GM23338 (cell line): ENCODE results near the gene LRIT1. TPM values are rescaled to one million over a fixed set of nuclear protein-coding genes. Genes with fewer than 3 reads are reported as not detected.

Source experiments
- ATAC-seq: fragments of 200-7000 bp; cut with Tn5 transposase; 3 replicates; pipeline ENCODE4 v1.9.1; 2020
- DNase-seq: peaks from one replicate; pipeline ENCODE4 v3.0.0-alpha.2; 2015; ENCODE audit warnings: low spot score
- H2AFZ ChIP-seq: fragments of 200-600 bp; sonication (generic); 2 replicates; pipeline ENCODE4 v1.8.0; 2016; ENCODE audit warnings: antibody characterized with exemption, mild to moderate bottlenecking, moderate library complexity
- H3F3A ChIP-seq: fragments of 200-600 bp; sonication (generic); replicated peaks from 2 replicates; pipeline ENCODE4 v1.8.0; 2017; ENCODE audit warnings: antibody characterized with exemption, mixed run types, low read depth
- H3K27ac ChIP-seq: fragments of 200-600 bp; sonication (generic); 2 replicates; pipeline ENCODE4 v1.6.1; 2016; ENCODE audit warnings: low read depth
- H3K27me3 ChIP-seq: fragments of 200-600 bp; sonication (generic); 2 replicates; pipeline ENCODE4 v1.8.0; 2016; ENCODE audit warnings: mild to moderate bottlenecking, mixed run types, moderate library complexity; ENCODE audit not compliant: insufficient read depth
- H3K36me3 ChIP-seq: fragments of 200-600 bp; sonication (generic); 2 replicates; pipeline ENCODE4 v1.8.0; 2016; ENCODE audit warnings: mild to moderate bottlenecking; ENCODE audit not compliant: insufficient read depth
- H3K4me1 ChIP-seq: fragments of 200-600 bp; sonication (generic); 2 replicates; pipeline ENCODE4 v1.8.0; 2016; ENCODE audit warnings: mild to moderate bottlenecking, moderate library complexity; ENCODE audit not compliant: insufficient read depth
- H3K4me2 ChIP-seq: fragments of 200-600 bp; sonication (generic); 2 replicates; pipeline ENCODE4 v1.7.1; 2017; ENCODE audit warnings: mixed run types
- H3K4me3 ChIP-seq: fragments of 200-600 bp; sonication (generic); 2 replicates; pipeline ENCODE4 v1.6.1; 2016; ENCODE audit warnings: mixed run types
- H3K79me2 ChIP-seq: fragments of 200-600 bp; sonication (generic); replicated peaks from 2 replicates; pipeline ENCODE4 v1.8.0; 2017; ENCODE audit warnings: mild to moderate bottlenecking; ENCODE audit not compliant: insufficient read depth
- H3K9me2 ChIP-seq: fragments of 200-600 bp; sonication (generic); 2 replicates; pipeline ENCODE4 v1.8.0; 2017; ENCODE audit not compliant: insufficient read depth
- H4K20me1 ChIP-seq: fragments of 200-600 bp; sonication (generic); replicated peaks from 2 replicates; pipeline ENCODE4 v1.8.0; 2017; ENCODE audit warnings: mild to moderate bottlenecking; ENCODE audit not compliant: insufficient read depth
- H3K27ac Mint-ChIP-seq: 2 replicates; pipeline ENCODE4 v1.8.0; 2020; ENCODE audit warnings: inconsistent platforms, mild to moderate bottlenecking, moderate library complexity, mixed read lengths
- H3K27me3 Mint-ChIP-seq: 3 replicates; pipeline ENCODE4 v1.8.0; 2022; ENCODE audit warnings: low read depth, mild to moderate bottlenecking, moderate library complexity, mixed read lengths, inconsistent platforms; ENCODE audit not compliant: insufficient read depth, poor library complexity
- H3K36me3 Mint-ChIP-seq: 3 replicates; pipeline ENCODE4 v1.8.0; 2021; ENCODE audit warnings: low read depth, mild to moderate bottlenecking, inconsistent platforms, moderate library complexity, mixed read lengths
- H3K4me1 Mint-ChIP-seq: 3 replicates; pipeline ENCODE4 v1.8.0; 2020; ENCODE audit warnings: mild to moderate bottlenecking, inconsistent platforms, mixed read lengths
- H3K4me3 Mint-ChIP-seq: 3 replicates; pipeline ENCODE4 v1.8.0; 2021; ENCODE audit warnings: moderate library complexity, mild to moderate bottlenecking, inconsistent platforms, mixed read lengths
- H3K9me3 Mint-ChIP-seq: 3 replicates; pipeline ENCODE4 v1.8.0; 2020; ENCODE audit warnings: moderate library complexity, mild to moderate bottlenecking, inconsistent platforms, mixed read lengths
- CREB1 ChIP-seq: fragments of 250-450 bp; sonication (Bioruptor Pico); IDR thresholded peaks from 2 replicates; pipeline ENCODE4 v1.5.0; 2020; ENCODE audit warnings: low read depth, mild to moderate bottlenecking, moderate library complexity
- EZH2 ChIP-seq: fragments of 200-600 bp; sonication (generic); IDR thresholded peaks from one replicate; pipeline ENCODE4 v1.8.0; 2017; ENCODE audit warnings: antibody characterized with exemption, mild to moderate bottlenecking, low read depth; ENCODE audit not compliant: unreplicated experiment
- EZH2phosphoT487 ChIP-seq: fragments of 200-600 bp; sonication (generic); IDR thresholded peaks from one replicate; pipeline ENCODE4 v1.8.1; 2018; ENCODE audit warnings: antibody characterized with exemption; ENCODE audit not compliant: unreplicated experiment
- JUNB ChIP-seq: IDR thresholded peaks from one replicate; pipeline ENCODE4 v1.6.1; 2016; ENCODE audit warnings: antibody characterized with exemption; ENCODE audit not compliant: unreplicated experiment
- NANOG ChIP-seq: IDR thresholded peaks from 2 replicates; pipeline ENCODE4 v1.6.1; 2016; ENCODE audit warnings: antibody characterized with exemption, borderline replicate concordance
- POLR2AphosphoS5 ChIP-seq: IDR thresholded peaks from 2 replicates; pipeline ENCODE4 v1.6.1; 2016; ENCODE audit warnings: antibody characterized with exemption, low read depth
- REST ChIP-seq: IDR thresholded peaks from one replicate; pipeline ENCODE4 v1.6.1; 2018; ENCODE audit warnings: antibody characterized with exemption; ENCODE audit not compliant: unreplicated experiment
- STAT1 ChIP-seq: IDR thresholded peaks from one replicate; pipeline ENCODE4 v1.6.1; 2016; ENCODE audit warnings: antibody characterized with exemption; ENCODE audit not compliant: unreplicated experiment
- ZNF114 ChIP-seq: fragments of 250-450 bp; sonication (Bioruptor Pico); IDR thresholded peaks from 2 replicates; pipeline ENCODE4 v1.5.0; 2020; ENCODE audit warnings: mild to moderate bottlenecking, moderate library complexity
- ZNF331 ChIP-seq: fragments of 250-450 bp; sonication (Bioruptor Pico); IDR thresholded peaks from 2 replicates; pipeline ENCODE4 v1.5.0; 2020; ENCODE audit warnings: low read depth, mild to moderate bottlenecking, moderate library complexity
- polyA plus RNA-seq: library from polyadenylated mRNA; unstranded; fragments of >200 nt; fragmentation: Nextera tagmentation; extraction: Ambion mirVana; gene quantifications from 2 replicates; pipeline ENCODE4 v1.2.1, GENCODE V29; 2016
- total RNA-seq: library from RNA; depleted of rRNA; stranded (reverse); fragments of >200 nt; shearing (Covaris generic); gene quantifications from 2 replicates; pipeline ENCODE4 v1.2.3, GENCODE V29; 2014
- TF ChIP-seq, protein P1 (sequence below): fragments of 250-450 bp; sonication (Bioruptor Pico); IDR thresholded peaks from 2 replicates; pipeline ENCODE4 v1.5.0; 2020; ENCODE audit warnings: mild to moderate bottlenecking, moderate library complexity
- TF ChIP-seq, protein P2 (sequence below), 2 experiments: fragments of 200-600 bp in 1 of 2; sonication (generic) in 1 of 2; conservative IDR thresholded peaks; 2 replicates each; pipeline versions ENCODE4 v1.5.1 to v1.6.1; 2016 to 2017; ENCODE audit warnings: antibody characterized with exemption in 2 of 2, low read depth in 2 of 2, mild to moderate bottlenecking in 2 of 2, moderate library complexity in 1 of 2

The LRIT1 gene
- total and polyA plus RNA-seq, 2 experiments from 2014 or later, result 0.07 TPM; not detected in 1

- TF ChIP-seq, protein P1, sequence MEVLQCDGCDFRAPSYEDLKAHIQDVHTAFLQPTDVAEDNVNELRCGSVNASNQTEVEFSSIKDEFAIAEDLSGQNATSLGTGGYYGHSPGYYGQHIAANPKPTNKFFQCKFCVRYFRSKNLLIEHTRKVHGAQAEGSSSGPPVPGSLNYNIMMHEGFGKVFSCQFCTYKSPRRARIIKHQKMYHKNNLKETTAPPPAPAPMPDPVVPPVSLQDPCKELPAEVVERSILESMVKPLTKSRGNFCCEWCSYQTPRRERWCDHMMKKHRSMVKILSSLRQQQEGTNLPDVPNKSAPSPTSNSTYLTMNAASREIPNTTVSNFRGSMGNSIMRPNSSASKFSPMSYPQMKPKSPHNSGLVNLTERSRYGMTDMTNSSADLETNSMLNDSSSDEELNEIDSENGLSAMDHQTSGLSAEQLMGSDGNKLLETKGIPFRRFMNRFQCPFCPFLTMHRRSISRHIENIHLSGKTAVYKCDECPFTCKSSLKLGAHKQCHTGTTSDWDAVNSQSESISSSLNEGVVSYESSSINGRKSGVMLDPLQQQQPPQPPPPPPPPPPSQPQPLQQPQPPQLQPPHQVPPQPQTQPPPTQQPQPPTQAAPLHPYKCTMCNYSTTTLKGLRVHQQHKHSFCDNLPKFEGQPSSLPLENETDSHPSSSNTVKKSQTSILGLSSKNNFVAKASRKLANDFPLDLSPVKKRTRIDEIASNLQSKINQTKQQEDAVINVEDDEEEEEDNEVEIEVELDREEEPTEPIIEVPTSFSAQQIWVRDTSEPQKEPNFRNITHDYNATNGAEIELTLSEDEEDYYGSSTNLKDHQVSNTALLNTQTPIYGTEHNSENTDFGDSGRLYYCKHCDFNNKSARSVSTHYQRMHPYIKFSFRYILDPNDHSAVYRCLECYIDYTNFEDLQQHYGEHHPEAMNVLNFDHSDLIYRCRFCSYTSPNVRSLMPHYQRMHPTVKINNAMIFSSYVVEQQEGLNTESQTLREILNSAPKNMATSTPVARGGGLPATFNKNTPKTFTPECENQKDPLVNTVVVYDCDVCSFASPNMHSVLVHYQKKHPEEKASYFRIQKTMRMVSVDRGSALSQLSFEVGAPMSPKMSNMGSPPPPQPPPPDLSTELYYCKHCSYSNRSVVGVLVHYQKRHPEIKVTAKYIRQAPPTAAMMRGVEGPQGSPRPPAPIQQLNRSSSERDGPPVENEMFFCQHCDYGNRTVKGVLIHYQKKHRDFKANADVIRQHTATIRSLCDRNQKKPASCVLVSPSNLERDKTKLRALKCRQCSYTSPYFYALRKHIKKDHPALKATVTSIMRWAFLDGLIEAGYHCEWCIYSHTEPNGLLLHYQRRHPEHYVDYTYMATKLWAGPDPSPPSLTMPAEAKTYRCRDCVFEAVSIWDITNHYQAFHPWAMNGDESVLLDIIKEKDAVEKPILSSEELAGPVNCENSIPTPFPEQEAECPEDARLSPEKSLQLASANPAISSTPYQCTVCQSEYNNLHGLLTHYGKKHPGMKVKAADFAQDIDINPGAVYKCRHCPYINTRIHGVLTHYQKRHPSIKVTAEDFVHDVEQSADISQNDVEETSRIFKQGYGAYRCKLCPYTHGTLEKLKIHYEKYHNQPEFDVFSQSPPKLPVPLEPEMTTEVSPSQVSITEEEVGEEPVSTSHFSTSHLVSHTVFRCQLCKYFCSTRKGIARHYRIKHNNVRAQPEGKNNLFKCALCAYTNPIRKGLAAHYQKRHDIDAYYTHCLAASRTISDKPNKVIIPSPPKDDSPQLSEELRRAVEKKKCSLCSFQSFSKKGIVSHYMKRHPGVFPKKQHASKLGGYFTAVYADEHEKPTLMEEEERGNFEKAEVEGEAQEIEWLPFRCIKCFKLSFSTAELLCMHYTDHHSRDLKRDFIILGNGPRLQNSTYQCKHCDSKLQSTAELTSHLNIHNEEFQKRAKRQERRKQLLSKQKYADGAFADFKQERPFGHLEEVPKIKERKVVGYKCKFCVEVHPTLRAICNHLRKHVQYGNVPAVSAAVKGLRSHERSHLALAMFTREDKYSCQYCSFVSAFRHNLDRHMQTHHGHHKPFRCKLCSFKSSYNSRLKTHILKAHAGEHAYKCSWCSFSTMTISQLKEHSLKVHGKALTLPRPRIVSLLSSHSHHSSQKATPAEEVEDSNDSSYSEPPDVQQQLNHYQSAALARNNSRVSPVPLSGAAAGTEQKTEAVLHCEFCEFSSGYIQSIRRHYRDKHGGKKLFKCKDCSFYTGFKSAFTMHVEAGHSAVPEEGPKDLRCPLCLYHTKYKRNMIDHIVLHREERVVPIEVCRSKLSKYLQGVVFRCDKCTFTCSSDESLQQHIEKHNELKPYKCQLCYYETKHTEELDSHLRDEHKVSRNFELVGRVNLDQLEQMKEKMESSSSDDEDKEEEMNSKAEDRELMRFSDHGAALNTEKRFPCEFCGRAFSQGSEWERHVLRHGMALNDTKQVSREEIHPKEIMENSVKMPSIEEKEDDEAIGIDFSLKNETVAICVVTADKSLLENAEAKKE, result no peak
- TF ChIP-seq STAT1, result no peak
- TF ChIP-seq EZH2phosphoT487, result no peak
- no peak for TF ChIP-seq JUNB
- TF ChIP-seq ZNF331 (CRISPR knock-in tag), result no peak
- no peak for TF ChIP-seq CREB1 (CRISPR knock-in tag)
- TF ChIP-seq ZNF114 (CRISPR knock-in tag), result no peak
Observed at GRCh38 chr10:84191106-84191505, 50.2 kb downstream of the LRIT1 start (continued).

- H3K4me3 ChIP-seq, result no peak overlapping the region
- no peak for TF ChIP-seq REST
- no peak for TF ChIP-seq ZNF331 (CRISPR knock-in tag)
- TF ChIP-seq JUNB, result no peak
- no peak for TF ChIP-seq NANOG
- no peak for TF ChIP-seq POLR2AphosphoS5
- no peak for TF ChIP-seq ZNF114 (CRISPR knock-in tag)
- no peak for TF ChIP-seq CREB1 (CRISPR knock-in tag)
- TF ChIP-seq EZH2, result no peak
- TF ChIP-seq, protein P2, sequence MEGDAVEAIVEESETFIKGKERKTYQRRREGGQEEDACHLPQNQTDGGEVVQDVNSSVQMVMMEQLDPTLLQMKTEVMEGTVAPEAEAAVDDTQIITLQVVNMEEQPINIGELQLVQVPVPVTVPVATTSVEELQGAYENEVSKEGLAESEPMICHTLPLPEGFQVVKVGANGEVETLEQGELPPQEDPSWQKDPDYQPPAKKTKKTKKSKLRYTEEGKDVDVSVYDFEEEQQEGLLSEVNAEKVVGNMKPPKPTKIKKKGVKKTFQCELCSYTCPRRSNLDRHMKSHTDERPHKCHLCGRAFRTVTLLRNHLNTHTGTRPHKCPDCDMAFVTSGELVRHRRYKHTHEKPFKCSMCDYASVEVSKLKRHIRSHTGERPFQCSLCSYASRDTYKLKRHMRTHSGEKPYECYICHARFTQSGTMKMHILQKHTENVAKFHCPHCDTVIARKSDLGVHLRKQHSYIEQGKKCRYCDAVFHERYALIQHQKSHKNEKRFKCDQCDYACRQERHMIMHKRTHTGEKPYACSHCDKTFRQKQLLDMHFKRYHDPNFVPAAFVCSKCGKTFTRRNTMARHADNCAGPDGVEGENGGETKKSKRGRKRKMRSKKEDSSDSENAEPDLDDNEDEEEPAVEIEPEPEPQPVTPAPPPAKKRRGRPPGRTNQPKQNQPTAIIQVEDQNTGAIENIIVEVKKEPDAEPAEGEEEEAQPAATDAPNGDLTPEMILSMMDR (conservative IDR thresholded peaks at IDR 0.05; ENCODE audit: low read depth in 2 of 2), result no peak
Observed at GRCh38 chr10:84190621-84191020, 50.7 kb downstream of the LRIT1 start.

More at GRCh38 chr10:84190621-84191020, 50.7 kb downstream of the LRIT1 start:
- Mint-ChIP-seq H3K27me3 (peaks cover 25% of the 10 kb centered on the region), H3K36me3 (no peaks in the 10 kb centered on the region), H3K4me3 (no peak overlapping the region), H3K27ac (no peak overlapping the region), H3K4me1 (peaks cover 4% of the 10 kb centered on the region), H3K9me3 (no peaks in the 10 kb centered on the region)
- H3K79me2 ChIP-seq, result no peaks in the 10 kb centered on the region
- peaks cover 32% of the 10 kb centered on the region for H3K27me3 ChIP-seq
- DNase-seq (no peak), ATAC-seq (no peak)
- H3K9me2 ChIP-seq, result no peaks in the 10 kb centered on the region
- H3K36me3 ChIP-seq, result no peaks in the 10 kb centered on the region
- H3K27ac ChIP-seq, result no peak overlapping the region
- no peaks in the 10 kb centered on the region for H4K20me1 ChIP-seq
- no peak overlapping the region for H2AFZ ChIP-seq
- H3K4me2 ChIP-seq, result no peak overlapping the region
- H3K4me1 ChIP-seq, result peaks cover 3% of the 10 kb centered on the region; the same call in 1 of the 2 replicates
- no peaks in the 10 kb centered on the region for H3F3A ChIP-seq
